DND-41 (cell line): ENCODE data around the gene ZC3H4.

Source experiments
- ATAC-seq: fragments of 200-7000 bp; cut with Tn5 transposase; 3 replicates; pipeline ENCODE4 v1.9.1; 2021; ENCODE audit warnings: low read depth; ENCODE audit not compliant: insufficient read depth
- DNase-seq: peaks from one replicate; pipeline ENCODE4 v3.0.0-alpha.2; 2020
- H2AFZ ChIP-seq: 2 replicates; pipeline ENCODE4 v1.6.0; 2012; ENCODE audit warnings: low read depth, low read length
- H3K27ac ChIP-seq: 2 replicates; pipeline ENCODE4 v1.5.1; 2012; ENCODE audit warnings: low read length, inconsistent platforms
- H3K27me3 ChIP-seq: fragments of 200-600 bp; sonication (generic); 2 replicates; pipeline ENCODE4 v1.6.0; 2012; ENCODE audit warnings: low read length, mild to moderate bottlenecking, inconsistent platforms; ENCODE audit not compliant: insufficient read depth, poor library complexity
- H3K36me3 ChIP-seq: 2 replicates; pipeline ENCODE4 v1.5.1; 2012; ENCODE audit warnings: low read length, inconsistent platforms; ENCODE audit not compliant: insufficient read depth
- H3K4me1 ChIP-seq: 2 replicates; pipeline ENCODE4 v1.5.1; 2012; ENCODE audit warnings: mild to moderate bottlenecking, low read length; ENCODE audit not compliant: insufficient read depth
- H3K4me2 ChIP-seq: 2 replicates; pipeline ENCODE4 v1.6.0; 2012; ENCODE audit warnings: mild to moderate bottlenecking, moderate library complexity, low read length, inconsistent platforms; ENCODE audit not compliant: insufficient read depth
- H3K4me3 ChIP-seq, 2 experiments: fragments of 200-600 bp in 1 of 2; shearing (Covaris generic) in 1 of 2; 2 replicates each; pipeline ENCODE4 v1.5.1; 2012 to 2016; ENCODE audit warnings: inconsistent platforms in 2 of 2, low read length in 2 of 2, mild to moderate bottlenecking in 2 of 2, low read depth in 1 of 2, moderate library complexity in 1 of 2
- H3K79me2 ChIP-seq: 2 replicates; pipeline ENCODE4 v1.6.0; 2012; ENCODE audit warnings: low read length, inconsistent platforms; ENCODE audit not compliant: insufficient read depth
- H3K9ac ChIP-seq: 2 replicates; pipeline ENCODE4 v1.6.0; 2012; ENCODE audit warnings: low read depth, mild to moderate bottlenecking, inconsistent platforms, low read length, moderate library complexity
- H3K9me3 ChIP-seq: 2 replicates; pipeline ENCODE4 v1.5.1; 2012; ENCODE audit warnings: low read length, moderate library complexity, mild to moderate bottlenecking, inconsistent platforms; ENCODE audit not compliant: insufficient read depth, severe bottlenecking
- H4K20me1 ChIP-seq: 2 replicates; pipeline ENCODE4 v1.6.0; 2012; ENCODE audit warnings: low read length; ENCODE audit not compliant: insufficient read depth
- EZH2 ChIP-seq: IDR thresholded peaks from 3 replicates; pipeline ENCODE4 v1.6.1; 2012; ENCODE audit warnings: borderline replicate concordance, low read depth, mild to moderate bottlenecking, moderate library complexity, low read length, inconsistent platforms; ENCODE audit not compliant: severe bottlenecking
- TF ChIP-seq, protein P1 (sequence below): IDR thresholded peaks from 2 replicates; pipeline ENCODE4 v1.5.1; 2012; ENCODE audit warnings: borderline replicate concordance, low read length, moderate library complexity, mild to moderate bottlenecking; ENCODE audit not compliant: poor library complexity, severe bottlenecking; ENCODE audit errors: extremely low read depth

ZC3H4 gene

DNA sequence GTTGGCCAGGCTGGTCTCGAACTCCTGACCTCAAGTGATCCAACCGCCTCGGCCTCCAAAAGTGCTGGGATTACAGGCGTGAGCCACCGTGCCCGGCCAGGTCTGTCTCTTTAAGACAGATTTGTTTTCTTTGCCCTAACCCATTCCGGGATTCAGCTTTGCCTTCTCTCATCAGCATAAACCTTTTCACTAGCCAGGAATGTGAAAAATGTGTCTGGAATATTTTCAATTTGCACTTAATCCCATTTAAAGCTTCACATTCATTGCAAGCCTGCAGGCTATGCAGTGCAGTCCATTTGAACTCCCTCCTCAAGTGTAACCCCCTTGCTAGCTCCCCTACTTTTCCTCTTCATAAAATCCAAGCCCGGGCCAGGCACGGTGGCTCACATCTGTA, 64.3 kb downstream of the ZC3H4 start:
- H4K20me1 ChIP-seq = peaks cover 3% of the 10 kb centered on the region; the same call in 1 of the 2 replicates
- H3K36me3 ChIP-seq = peaks cover 15% of the 10 kb centered on the region
- no peaks in the 10 kb centered on the region for H3K27me3 ChIP-seq
- peak overlapping the region; percentile 81 for H3K4me2 ChIP-seq
- H2AFZ ChIP-seq = peak overlapping the region; percentile 28; the same call in 1 of the 2 replicates
- peaks cover 33% of the 10 kb centered on the region for H3K79me2 ChIP-seq
- H3K9me3 ChIP-seq = no peaks in the 10 kb centered on the region
- DNase-seq (no peak), ATAC-seq (no peak)
- H3K4me3 ChIP-seq = peak overlapping the region in 1 of 2 experiments; percentile 89; a peak in 2 of 4 replicates
- H3K9ac ChIP-seq = peak overlapping the region; percentile 46
- peaks cover 24% of the 10 kb centered on the region for H3K4me1 ChIP-seq
- TF ChIP-seq EZH2 = no peak
- TF ChIP-seq, protein P1, sequence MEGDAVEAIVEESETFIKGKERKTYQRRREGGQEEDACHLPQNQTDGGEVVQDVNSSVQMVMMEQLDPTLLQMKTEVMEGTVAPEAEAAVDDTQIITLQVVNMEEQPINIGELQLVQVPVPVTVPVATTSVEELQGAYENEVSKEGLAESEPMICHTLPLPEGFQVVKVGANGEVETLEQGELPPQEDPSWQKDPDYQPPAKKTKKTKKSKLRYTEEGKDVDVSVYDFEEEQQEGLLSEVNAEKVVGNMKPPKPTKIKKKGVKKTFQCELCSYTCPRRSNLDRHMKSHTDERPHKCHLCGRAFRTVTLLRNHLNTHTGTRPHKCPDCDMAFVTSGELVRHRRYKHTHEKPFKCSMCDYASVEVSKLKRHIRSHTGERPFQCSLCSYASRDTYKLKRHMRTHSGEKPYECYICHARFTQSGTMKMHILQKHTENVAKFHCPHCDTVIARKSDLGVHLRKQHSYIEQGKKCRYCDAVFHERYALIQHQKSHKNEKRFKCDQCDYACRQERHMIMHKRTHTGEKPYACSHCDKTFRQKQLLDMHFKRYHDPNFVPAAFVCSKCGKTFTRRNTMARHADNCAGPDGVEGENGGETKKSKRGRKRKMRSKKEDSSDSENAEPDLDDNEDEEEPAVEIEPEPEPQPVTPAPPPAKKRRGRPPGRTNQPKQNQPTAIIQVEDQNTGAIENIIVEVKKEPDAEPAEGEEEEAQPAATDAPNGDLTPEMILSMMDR = no peak
- H3K27ac ChIP-seq = peak overlapping the region; percentile 38

- H3K4me1 ChIP-seq = peaks cover 24% of the 10 kb centered on the region
- H4K20me1 ChIP-seq = peaks cover 3% of the 10 kb centered on the region; the same call in 1 of the 2 replicates
- no peaks in the 10 kb centered on the region for H3K9me3 ChIP-seq
- H3K79me2 ChIP-seq = peaks cover 33% of the 10 kb centered on the region
- TF ChIP-seq EZH2 = no peak
- TF ChIP-seq, protein P1 = peak; percentile 1
- no peaks in the 10 kb centered on the region for H3K27me3 ChIP-seq
- peak overlapping the region; percentile 81 for H3K4me2 ChIP-seq
- peaks cover 15% of the 10 kb centered on the region for H3K36me3 ChIP-seq
- ATAC-seq (peak; percentile 67), DNase-seq (peak; percentile 85)
- peak overlapping the region; percentile 84 for H2AFZ ChIP-seq
- H3K4me3 ChIP-seq = peak overlapping the region; percentile 61 to 89; a peak in 3 of 4 replicates
- H3K9ac ChIP-seq = peak overlapping the region; percentile 81
- peak overlapping the region; percentile 71 for H3K27ac ChIP-seq
These were observed 65.7 kb downstream of the ZC3H4 start for GRCh38 chr19:47047763-47048405.

GRCh38 chr19:47047272-47047762, 66.3 kb downstream of the ZC3H4 start:
- Histone ChIP-seq H3K4me3 (peak overlapping the region; percentile 61 to 89; a peak in 3 of 4 replicates), H2AFZ (no peak overlapping the region), H3K4me2 (peak overlapping the region; percentile 81), H3K79me2 (peaks cover 33% of the 10 kb centered on the region), H3K4me1 (peaks cover 24% of the 10 kb centered on the region), H3K9me3 (no peaks in the 10 kb centered on the region), H3K36me3 (peaks cover 18% of the 10 kb centered on the region), H3K9ac (peak overlapping the region; percentile 81; the same call in 1 of the 2 replicates), H3K27me3 (no peaks in the 10 kb centered on the region), H3K27ac (no peak overlapping the region), H4K20me1 (peaks cover 3% of the 10 kb centered on the region; the same call in 1 of the 2 replicates)
- DNase-seq (no peak), ATAC-seq (no peak)
- TF ChIP-seq, protein P1 = no peak
- TF ChIP-seq EZH2 = no peak
